Measurements from ENCODE around the gene SH2D3A. TPM values are rescaled to one million over a fixed set of nuclear protein-coding genes. Genes with fewer than 3 reads are reported as not detected.

SH2D3A gene
- total RNA-seq, 1 experiment from 2014 or later = 75.7 TPM

GRCh38 chr19:6706633-6706958 is 60.6 kb downstream of the SH2D3A start:
- Histone ChIP-seq H4K20me1 (ENCODE audit: insufficient read depth) (no peaks in the 10 kb centered on the region), H3K9ac (ENCODE audit: low read length) (no peak overlapping the region), H3K27me3 (ENCODE audit: insufficient read depth, low read length) (no peaks in the 10 kb centered on the region; the same call in 1 of the 2 replicates), H3K4me2 (ENCODE audit: low read length) (no peak overlapping the region), H3K36me3 (ENCODE audit: control insufficient read depth in 1 of 2, insufficient read depth in 2 of 2, low read length in 2 of 2) (no peaks in the 10 kb centered on the region), H3K79me2 (ENCODE audit: insufficient read depth, low read length) (no peaks in the 10 kb centered on the region), H3K27ac (ENCODE audit: low read depth, low read length) (no peak overlapping the region), H2AFZ (ENCODE audit: low read depth, low read length, poor library complexity, severe bottlenecking) (no peak overlapping the region), H3K4me1 (ENCODE audit: control insufficient read depth in 1 of 2, insufficient read depth in 2 of 2, low read length in 2 of 2) (no peaks in the 10 kb centered on the region), H3K4me3 (replicated peaks in 1 of 2; ENCODE audit: low read depth in 1 of 2, low read length in 2 of 2) (no peak overlapping the region), H3K9me2 (ENCODE audit: insufficient read depth) (no peaks in the 10 kb centered on the region), H3K9me3 (ENCODE audit: control insufficient read depth in 1 of 2, insufficient read depth in 1 of 2, low read depth in 1 of 2, low read length in 2 of 2) (no peaks in the 10 kb centered on the region)
- CTCF ChIA-PET = no interaction called here
- BruUV-seq (replicated peaks) = no TSS peak
- RAD21 ChIA-PET (ENCODE audit: low non-redundant PET in 1 of 2, low total read pairs in 2 of 2, uncharacterized antibody in 2 of 2, unreplicated experiment in 2 of 2) = no interaction called here
- POLR2A ChIA-PET = no interaction called here
- intact Hi-C loops (cut with micrococcal nuclease) = no loop called here
- TF ChIP-seq POLR2AphosphoS5 (IDR thresholded peaks at IDR 0.05; ENCODE audit: low read depth, low read length) = no peak
- TF ChIP-seq, protein P1, sequence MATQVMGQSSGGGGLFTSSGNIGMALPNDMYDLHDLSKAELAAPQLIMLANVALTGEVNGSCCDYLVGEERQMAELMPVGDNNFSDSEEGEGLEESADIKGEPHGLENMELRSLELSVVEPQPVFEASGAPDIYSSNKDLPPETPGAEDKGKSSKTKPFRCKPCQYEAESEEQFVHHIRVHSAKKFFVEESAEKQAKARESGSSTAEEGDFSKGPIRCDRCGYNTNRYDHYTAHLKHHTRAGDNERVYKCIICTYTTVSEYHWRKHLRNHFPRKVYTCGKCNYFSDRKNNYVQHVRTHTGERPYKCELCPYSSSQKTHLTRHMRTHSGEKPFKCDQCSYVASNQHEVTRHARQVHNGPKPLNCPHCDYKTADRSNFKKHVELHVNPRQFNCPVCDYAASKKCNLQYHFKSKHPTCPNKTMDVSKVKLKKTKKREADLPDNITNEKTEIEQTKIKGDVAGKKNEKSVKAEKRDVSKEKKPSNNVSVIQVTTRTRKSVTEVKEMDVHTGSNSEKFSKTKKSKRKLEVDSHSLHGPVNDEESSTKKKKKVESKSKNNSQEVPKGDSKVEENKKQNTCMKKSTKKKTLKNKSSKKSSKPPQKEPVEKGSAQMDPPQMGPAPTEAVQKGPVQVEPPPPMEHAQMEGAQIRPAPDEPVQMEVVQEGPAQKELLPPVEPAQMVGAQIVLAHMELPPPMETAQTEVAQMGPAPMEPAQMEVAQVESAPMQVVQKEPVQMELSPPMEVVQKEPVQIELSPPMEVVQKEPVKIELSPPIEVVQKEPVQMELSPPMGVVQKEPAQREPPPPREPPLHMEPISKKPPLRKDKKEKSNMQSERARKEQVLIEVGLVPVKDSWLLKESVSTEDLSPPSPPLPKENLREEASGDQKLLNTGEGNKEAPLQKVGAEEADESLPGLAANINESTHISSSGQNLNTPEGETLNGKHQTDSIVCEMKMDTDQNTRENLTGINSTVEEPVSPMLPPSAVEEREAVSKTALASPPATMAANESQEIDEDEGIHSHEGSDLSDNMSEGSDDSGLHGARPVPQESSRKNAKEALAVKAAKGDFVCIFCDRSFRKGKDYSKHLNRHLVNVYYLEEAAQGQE (IDR thresholded peaks at IDR 0.05; ENCODE audit: low read depth) = no peak
- TF ChIP-seq POLR2A (IDR thresholded peaks at IDR 0.05; ENCODE audit: borderline replicate concordance, extremely low read depth, insufficient read depth, insufficient read length) = no peak
- no peak for TF ChIP-seq YY1 (IDR thresholded peaks at IDR 0.05; ENCODE audit: extremely low read depth, insufficient replicate concordance, low read depth, low read length)
- TF ChIP-seq EGR1 (IDR thresholded peaks at IDR 0.05; ENCODE audit: low read depth) = no peak
- TF ChIP-seq SRF (IDR thresholded peaks at IDR 0.05; ENCODE audit: low read depth) = no peak
- no peak for TF ChIP-seq ZFX (IDR thresholded peaks at IDR 0.05)
- DNase-seq (ENCODE audit: low read depth, low spot score) (no peak), ATAC-seq (no peak)

Data from HCT116 (cell line).